HG03066 (cell line): ENCODE data around the gene MORC2.

Experiments
- ATAC-seq: cut with Tn5 transposase; IDR thresholded peaks from one replicate; pipeline ENCODE4 v1.9.1; 2021; ENCODE audit warnings: low read depth; ENCODE audit not compliant: unreplicated experiment

MORC2 gene

GRCh38 chr22:30889996-30890480 is 78.5 kb downstream of the MORC2 start:
- no peak for ATAC-seq

- no peak for ATAC-seq
These were observed 79.1 kb downstream of the MORC2 start for GRCh38 chr22:30889268-30889995.

- no peak for ATAC-seq
These were observed 80.7 kb downstream of the MORC2 start for GRCh38 chr22:30887861-30888260.

- ATAC-seq: no peak
These were observed 81.1 kb downstream of the MORC2 start for GRCh38 chr22:30887453-30887852.

- no peak for ATAC-seq
These were observed 83.0 kb downstream of the MORC2 start for GRCh38 chr22:30885591-30885990.

GRCh38 chr22:30885001-30885366 is 83.6 kb downstream of the MORC2 start:
- no peak for ATAC-seq

GRCh38 chr22:30884211-30885000 is 84.2 kb downstream of the MORC2 start:
- no peak for ATAC-seq

GRCh38 chr22:30883586-30884145 is 84.9 kb downstream of the MORC2 start:
- ATAC-seq: no peak

GRCh38 chr22:30882974-30883533 is 85.5 kb downstream of the MORC2 start:
- no peak for ATAC-seq

GRCh38 chr22:30882184-30882717 is 86.3 kb downstream of the MORC2 start:
- no peak for ATAC-seq

GRCh38 chr22:30881361-30882183 is 87.0 kb downstream of the MORC2 start:
- ATAC-seq: no peak

- no peak for ATAC-seq
These were observed 87.7 kb downstream of the MORC2 start for GRCh38 chr22:30880847-30881246.

- ATAC-seq: no peak
These were observed 88.4 kb downstream of the MORC2 start for GRCh38 chr22:30880181-30880601.

- ATAC-seq: no peak
These were observed 89.2 kb downstream of the MORC2 start for GRCh38 chr22:30879415-30879797.

GRCh38 chr22:30878516-30879414 is 89.8 kb downstream of the MORC2 start:
- no peak for ATAC-seq

- ATAC-seq: no peak
These were observed 90.7 kb downstream of the MORC2 start for GRCh38 chr22:30877662-30878515.

- ATAC-seq: no peak
These were observed 91.5 kb downstream of the MORC2 start for GRCh38 chr22:30876915-30877553.
